Neural crest cell (in vitro differentiated cells): ENCODE results near the gene TBC1D14. TPM values are rescaled to one million over a fixed set of nuclear protein-coding genes. Genes with fewer than 3 reads are reported as not detected.

Source experiments
- DNase-seq: peaks from one replicate; pipeline ENCODE4 v3.0.0; 2021; ENCODE audit warnings: low read depth, mixed read lengths, low spot score
- H3K27ac Mint-ChIP-seq: one replicate; pipeline ENCODE4 v1.8.0; 2021; ENCODE audit warnings: mild to moderate bottlenecking, mixed read lengths; ENCODE audit not compliant: unreplicated experiment
- H3K27me3 Mint-ChIP-seq: 2 replicates; pipeline ENCODE4 v1.8.0; 2021; ENCODE audit warnings: low read depth, mild to moderate bottlenecking, mixed read lengths
- H3K36me3 Mint-ChIP-seq: 2 replicates; pipeline ENCODE4 v1.8.0; 2021; ENCODE audit warnings: low read depth, mild to moderate bottlenecking, mixed read lengths
- H3K4me1 Mint-ChIP-seq: 2 replicates; pipeline ENCODE4 v1.8.0; 2021; ENCODE audit warnings: mixed read lengths
- H3K4me3 Mint-ChIP-seq: one replicate; pipeline ENCODE4 v1.8.0; 2021; ENCODE audit warnings: mild to moderate bottlenecking, mixed read lengths
- H3K9me3 Mint-ChIP-seq: 2 replicates; pipeline ENCODE4 v1.8.0; 2021; ENCODE audit warnings: mixed read lengths
- CTCF ChIP-seq: fragments of 200-600 bp; sonication (generic); conservative IDR thresholded peaks from 2 replicates; pipeline ENCODE4 v1.5.0; 2021; ENCODE audit warnings: antibody characterized with exemption, mild to moderate bottlenecking
- total RNA-seq: library from RNA; stranded (reverse); gene quantifications from 2 replicates; pipeline ENCODE4 v1.2.1, GENCODE V29; 2021

The TBC1D14 gene
- total RNA-seq, 1 donor from 2014 or later = 56.3 TPM

- H3K4me3 Mint-ChIP-seq = no peak overlapping the region
- peaks cover 29% of the 10 kb centered on the region for H3K4me1 Mint-ChIP-seq
- peaks cover 7% of the 10 kb centered on the region for H3K36me3 Mint-ChIP-seq
- H3K27me3 Mint-ChIP-seq = no peaks in the 10 kb centered on the region
- peak overlapping the region; percentile 88 for H3K27ac Mint-ChIP-seq
- no peaks in the 10 kb centered on the region for H3K9me3 Mint-ChIP-seq
- DNase-seq = no peak
- no peak for TF ChIP-seq CTCF
These were observed 114.3 kb downstream of the TBC1D14 start for GRCh38 chr4:7023901-7024300.

- no peaks in the 10 kb centered on the region for H3K27me3 Mint-ChIP-seq
- H3K4me1 Mint-ChIP-seq = peaks cover 29% of the 10 kb centered on the region
- no peak for TF ChIP-seq CTCF
- no peak for DNase-seq
- H3K36me3 Mint-ChIP-seq = peaks cover 7% of the 10 kb centered on the region
- no peak overlapping the region for H3K27ac Mint-ChIP-seq
- no peaks in the 10 kb centered on the region for H3K9me3 Mint-ChIP-seq
- H3K4me3 Mint-ChIP-seq = no peak overlapping the region
These were observed 114.8 kb downstream of the TBC1D14 start for GRCh38 chr4:7024336-7024890.

- H3K36me3 Mint-ChIP-seq = peaks cover 7% of the 10 kb centered on the region
- TF ChIP-seq CTCF = no peak
- no peaks in the 10 kb centered on the region for H3K27me3 Mint-ChIP-seq
- H3K4me3 Mint-ChIP-seq = no peak overlapping the region
- no peak overlapping the region for H3K27ac Mint-ChIP-seq
- H3K4me1 Mint-ChIP-seq = peaks cover 27% of the 10 kb centered on the region
- no peak for DNase-seq
- H3K9me3 Mint-ChIP-seq = no peaks in the 10 kb centered on the region
These were observed 115.5 kb downstream of the TBC1D14 start for GRCh38 chr4:7025040-7025602.

- H3K9me3 Mint-ChIP-seq = no peaks in the 10 kb centered on the region
- no peaks in the 10 kb centered on the region for H3K27me3 Mint-ChIP-seq
- DNase-seq = no peak
- H3K4me1 Mint-ChIP-seq = peaks cover 18% of the 10 kb centered on the region
- H3K36me3 Mint-ChIP-seq = peaks cover 7% of the 10 kb centered on the region
- no peak overlapping the region for H3K27ac Mint-ChIP-seq
- no peak for TF ChIP-seq CTCF
- H3K4me3 Mint-ChIP-seq = no peak overlapping the region
These were observed 116.5 kb downstream of the TBC1D14 start for GRCh38 chr4:7026107-7026506.

- H3K4me1 Mint-ChIP-seq = peaks cover 7% of the 10 kb centered on the region
- peaks cover 6% of the 10 kb centered on the region for H3K36me3 Mint-ChIP-seq
- no peaks in the 10 kb centered on the region for H3K9me3 Mint-ChIP-seq
- no peak overlapping the region for H3K4me3 Mint-ChIP-seq
- no peak overlapping the region for H3K27ac Mint-ChIP-seq
- no peak for TF ChIP-seq CTCF
- no peaks in the 10 kb centered on the region for H3K27me3 Mint-ChIP-seq
- DNase-seq = no peak
These were observed 117.7 kb downstream of the TBC1D14 start for GRCh38 chr4:7027284-7027683.
